Dendritic cell treated with granulocyte-macrophage colony-stimulating factor and Interleukin-4, amounts not matched to agents 40 ng/mL and 50 ng/mL, for 4 days (primary cell): ENCODE data around the gene ZC3H12D.
"Not testable (repeated sequence)": the region's sequence is repeated elsewhere in the genome, so short reads cannot be mapped to it uniquely, and the experiment has no call there.

Source experiments
- H3K27ac Mint-ChIP-seq: one replicate; pipeline ENCODE4 v1.8.0; 2022; ENCODE audit warnings: mild to moderate bottlenecking, mixed read lengths
- H3K27me3 Mint-ChIP-seq: one replicate; pipeline ENCODE4 v1.8.0; 2022; ENCODE audit warnings: mild to moderate bottlenecking, mixed read lengths
- H3K36me3 Mint-ChIP-seq: one replicate; pipeline ENCODE4 v1.8.0; 2022; ENCODE audit warnings: low read depth, mixed read lengths
- H3K4me1 Mint-ChIP-seq: one replicate; pipeline ENCODE4 v1.8.0; 2022; ENCODE audit warnings: low read depth, mixed read lengths
- H3K4me3 Mint-ChIP-seq: one replicate; pipeline ENCODE4 v1.8.0; 2022; ENCODE audit warnings: mild to moderate bottlenecking, moderate library complexity, mixed read lengths
- H3K9me3 Mint-ChIP-seq: one replicate; pipeline ENCODE4 v1.8.0; 2022; ENCODE audit warnings: mixed read lengths
- intact Hi-C: fragments of 100-400 bp; cut with micrococcal nuclease; formaldehyde crosslinking; loops from one replicate; pipeline ENCODE4 v1.15.0; 2022

Gene ZC3H12D

DNA sequence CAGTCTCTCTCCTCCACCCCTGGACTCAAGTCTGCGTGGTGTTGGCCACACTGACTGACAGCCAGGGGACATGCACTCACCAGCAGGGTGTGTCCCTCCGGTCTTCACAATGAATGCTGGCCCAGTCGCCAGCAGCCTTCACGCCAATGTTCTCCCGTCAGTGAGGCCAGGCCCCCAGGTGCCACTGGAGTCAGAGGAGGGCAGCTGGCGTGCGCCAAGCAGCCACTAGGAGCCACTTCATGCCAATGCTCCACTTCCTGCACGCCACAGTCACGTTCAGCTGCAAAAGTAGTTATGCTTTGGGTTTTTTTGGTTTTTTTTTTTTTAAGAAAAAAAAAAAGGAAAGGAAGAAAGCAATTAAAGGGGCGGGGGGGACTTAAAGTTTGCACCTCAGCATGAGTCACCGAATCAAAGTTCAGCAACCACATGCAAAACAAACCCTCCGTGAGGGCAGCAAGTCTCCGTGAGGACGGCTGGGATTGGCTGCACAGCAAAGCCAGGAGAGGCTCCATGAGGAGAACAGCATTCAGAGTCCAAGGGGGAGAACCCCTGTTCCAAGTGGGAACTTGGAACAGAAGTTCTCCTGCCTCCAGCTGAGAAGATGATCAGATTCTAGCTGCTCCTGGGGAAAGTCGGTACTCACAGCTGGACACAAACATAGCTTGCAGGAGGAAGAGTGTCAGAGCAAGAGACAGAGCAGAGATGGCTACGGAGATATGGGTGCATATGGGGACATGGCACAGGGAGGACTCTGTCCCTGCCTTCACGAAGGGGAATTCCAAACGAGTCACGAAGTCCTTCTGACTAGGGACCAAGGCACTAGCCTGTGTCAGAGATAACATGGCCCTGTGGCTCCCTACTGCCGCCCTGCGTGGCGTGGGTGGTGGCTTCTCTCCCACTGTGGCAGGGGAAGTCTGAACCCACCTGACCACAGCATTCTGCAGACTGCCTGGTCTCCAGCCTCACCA, at the start of gene ZC3H12D:
Gene ZC3H12D, minus strand, starts transcription at position 282 of the 968 bp plus-strand sequence. CDS start 10,471 bp downstream, outside the sequence.
- peaks cover 75% of the 10 kb centered on the region for H3K4me1 Mint-ChIP-seq

GRCh38 chr6:149529650-149530049, 44.8 kb upstream of the ZC3H12D start:
- H3K9me3 Mint-ChIP-seq: no peaks in the 10 kb centered on the region
- H3K27me3 Mint-ChIP-seq: no peaks in the 10 kb centered on the region
- H3K4me3 Mint-ChIP-seq: no peak overlapping the region
- H3K36me3 Mint-ChIP-seq: peaks cover 77% of the 10 kb centered on the region
- intact Hi-C loops: no loop called here
- no peaks in the 10 kb centered on the region for H3K4me1 Mint-ChIP-seq
- no peak overlapping the region for H3K27ac Mint-ChIP-seq

More for the DNA sequence above, at the start of gene ZC3H12D:
- Mint-ChIP-seq H3K9me3 (no peaks in the 10 kb centered on the region), H3K27me3 (no peaks in the 10 kb centered on the region), H3K4me3 (peak within 1 kb of the TSS; percentile 76), H3K36me3 (peaks cover 18% of the 10 kb centered on the region), H3K27ac (peak within 1 kb of the TSS; percentile 99)
- intact Hi-C loops: loop anchor here (1.0 to 5.0 kb wide), 2 partner anchors 29 to 33 kb away; no protein-coding TSS in a partner anchor

DNA sequence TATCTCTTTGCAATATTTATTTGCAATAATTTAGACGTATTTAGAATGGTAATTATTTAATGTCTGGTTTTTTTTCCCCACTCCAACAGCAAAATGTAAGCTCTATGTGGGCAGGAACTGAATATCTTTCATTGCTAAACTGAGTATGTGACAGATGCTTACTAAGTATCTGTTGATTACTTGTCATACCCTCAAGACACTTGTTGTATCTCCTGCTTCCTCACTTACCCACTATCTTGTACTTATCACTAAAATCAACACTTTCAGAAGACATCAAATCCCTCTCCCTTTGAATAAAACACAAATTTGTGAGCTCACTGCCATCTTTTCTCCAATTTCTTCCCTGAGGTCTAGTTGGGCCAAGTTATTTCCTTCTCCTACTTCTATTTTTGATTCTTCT, 30.7 kb upstream of the ZC3H12D start:
- H3K4me3 Mint-ChIP-seq: no peak overlapping the region
- peaks cover 45% of the 10 kb centered on the region for H3K36me3 Mint-ChIP-seq
- intact Hi-C loops: loop anchor here (5.0 kb wide), 1 partner anchor 63 kb away; no protein-coding TSS in a partner anchor
- H3K27me3 Mint-ChIP-seq: no peaks in the 10 kb centered on the region
- no peaks in the 10 kb centered on the region for H3K9me3 Mint-ChIP-seq
- peak overlapping the region; percentile 89 for H3K27ac Mint-ChIP-seq
- peaks cover 33% of the 10 kb centered on the region for H3K4me1 Mint-ChIP-seq

DNA sequence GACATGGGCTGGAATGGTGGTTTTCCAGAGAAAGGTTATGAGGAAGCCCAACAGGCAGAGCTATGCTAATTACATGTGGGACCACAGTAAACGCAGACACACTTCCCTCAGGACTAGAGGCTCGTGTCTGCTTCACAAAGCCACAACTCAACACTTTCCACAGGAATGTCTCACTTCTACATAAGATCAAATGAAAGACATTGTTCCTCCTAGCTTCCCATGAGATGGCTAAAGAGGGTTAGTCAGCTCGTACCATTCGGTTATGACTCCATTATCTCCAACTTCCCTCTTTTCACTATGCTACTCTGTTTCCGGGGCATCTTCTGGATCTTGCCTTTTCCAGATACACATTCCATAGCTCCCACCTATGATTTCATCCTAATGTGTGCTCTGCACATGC, 29.1 kb upstream of the ZC3H12D start:
- Mint-ChIP-seq H3K4me3 (peak overlapping the region; percentile 27), H3K36me3 (peaks cover 41% of the 10 kb centered on the region), H3K27me3 (no peaks in the 10 kb centered on the region), H3K4me1 (peaks cover 33% of the 10 kb centered on the region), H3K27ac (peak overlapping the region; percentile 89), H3K9me3 (no peaks in the 10 kb centered on the region)
- intact Hi-C loops: loop anchor here (1.0 kb wide), 1 partner anchor 29 kb away; the partner anchor contains the start of gene ZC3H12D

DNA sequence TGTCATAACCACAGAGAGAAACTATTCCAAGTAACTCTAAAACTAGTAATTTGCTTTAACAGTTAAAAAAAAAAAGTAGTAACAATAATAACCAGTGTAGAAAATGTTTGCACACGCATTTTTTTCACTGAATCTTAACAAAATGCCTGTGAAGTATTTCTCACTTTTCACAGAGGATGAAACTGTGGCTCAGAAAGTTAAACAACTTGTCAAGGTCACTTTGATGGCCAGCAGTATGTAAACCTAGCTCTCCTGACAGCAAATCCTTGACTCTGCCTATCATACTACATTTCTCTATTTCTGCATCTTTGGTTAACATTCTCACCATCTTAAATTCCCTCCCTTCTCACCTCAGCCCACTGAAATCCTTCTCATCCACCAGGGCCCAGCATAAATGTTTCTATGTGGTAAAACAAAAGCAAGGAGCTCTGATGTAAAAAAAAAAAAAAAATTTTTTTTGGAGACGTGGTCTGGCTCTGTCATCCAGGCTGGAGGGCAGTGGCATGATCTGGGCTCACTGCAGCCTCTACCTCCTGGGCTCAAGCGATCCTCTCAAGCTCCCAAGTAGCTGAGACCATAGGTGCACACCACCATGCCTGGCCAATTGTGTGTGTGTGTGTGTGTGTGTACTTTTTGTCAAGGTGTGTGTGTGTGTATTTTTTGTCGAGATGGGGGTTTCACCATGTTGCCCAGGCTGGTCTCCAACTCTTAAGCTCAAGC, 26.1 kb upstream of the ZC3H12D start:
- Mint-ChIP-seq H3K36me3 (peaks cover 49% of the 10 kb centered on the region), H3K9me3 (no peaks in the 10 kb centered on the region), H3K27me3 (no peaks in the 10 kb centered on the region), H3K27ac (peak overlapping the region; percentile 81), H3K4me3 (no peak overlapping the region), H3K4me1 (peaks cover 30% of the 10 kb centered on the region)
- intact Hi-C loops: no loop called here

GRCh38 chr6:149508485-149508884, 23.7 kb upstream of the ZC3H12D start:
- no peaks in the 10 kb centered on the region for H3K9me3 Mint-ChIP-seq
- peaks cover 61% of the 10 kb centered on the region for H3K36me3 Mint-ChIP-seq
- H3K4me3 Mint-ChIP-seq: no peak overlapping the region
- intact Hi-C loops: no loop called here
- peaks cover 21% of the 10 kb centered on the region for H3K4me1 Mint-ChIP-seq
- no peaks in the 10 kb centered on the region for H3K27me3 Mint-ChIP-seq
- H3K27ac Mint-ChIP-seq: no peak overlapping the region

- Mint-ChIP-seq H3K4me1 (peaks cover 24% of the 10 kb centered on the region), H3K4me3 (no peak overlapping the region), H3K36me3 (peaks cover 48% of the 10 kb centered on the region), H3K9me3 (no peaks in the 10 kb centered on the region), H3K27me3 (no peaks in the 10 kb centered on the region), H3K27ac (peak overlapping the region; percentile 17)
- intact Hi-C loops: no loop called here
Observed at GRCh38 chr6:149503872-149504271, 19.1 kb upstream of the ZC3H12D start.

GRCh38 chr6:149503276-149503675, 18.5 kb upstream of the ZC3H12D start:
- Mint-ChIP-seq H3K4me1 (peaks cover 24% of the 10 kb centered on the region), H3K36me3 (peaks cover 48% of the 10 kb centered on the region), H3K27me3 (no peaks in the 10 kb centered on the region), H3K4me3 (no peak overlapping the region), H3K27ac (peak overlapping the region; percentile 46), H3K9me3 (no peaks in the 10 kb centered on the region)
- intact Hi-C loops: no loop called here

DNA sequence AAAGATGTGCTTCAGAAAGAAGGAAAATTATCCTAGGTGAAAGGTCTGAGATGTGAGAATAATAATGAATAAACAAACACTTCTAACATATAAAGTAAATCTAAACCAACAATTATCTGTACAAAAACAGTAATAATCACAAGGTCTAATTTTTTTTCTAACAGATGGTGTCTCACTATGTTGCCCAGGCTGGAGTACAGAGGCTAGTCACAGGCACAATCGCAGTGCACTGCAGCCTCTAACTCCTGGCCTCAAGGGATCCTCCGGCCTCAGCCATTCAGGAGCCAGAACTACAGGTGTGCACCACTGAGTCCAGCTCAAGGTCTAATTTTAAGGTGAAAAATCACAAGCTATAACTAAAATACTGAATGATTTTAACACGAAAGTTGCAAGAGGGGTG, 17.0 kb upstream of the ZC3H12D start:
- no peaks in the 10 kb centered on the region for H3K9me3 Mint-ChIP-seq
- no peaks in the 10 kb centered on the region for H3K27me3 Mint-ChIP-seq
- peaks cover 42% of the 10 kb centered on the region for H3K36me3 Mint-ChIP-seq
- H3K4me1 Mint-ChIP-seq: peaks cover 23% of the 10 kb centered on the region
- peak overlapping the region; percentile 69 for H3K27ac Mint-ChIP-seq
- intact Hi-C loops: no loop called here
- no peak overlapping the region for H3K4me3 Mint-ChIP-seq

DNA sequence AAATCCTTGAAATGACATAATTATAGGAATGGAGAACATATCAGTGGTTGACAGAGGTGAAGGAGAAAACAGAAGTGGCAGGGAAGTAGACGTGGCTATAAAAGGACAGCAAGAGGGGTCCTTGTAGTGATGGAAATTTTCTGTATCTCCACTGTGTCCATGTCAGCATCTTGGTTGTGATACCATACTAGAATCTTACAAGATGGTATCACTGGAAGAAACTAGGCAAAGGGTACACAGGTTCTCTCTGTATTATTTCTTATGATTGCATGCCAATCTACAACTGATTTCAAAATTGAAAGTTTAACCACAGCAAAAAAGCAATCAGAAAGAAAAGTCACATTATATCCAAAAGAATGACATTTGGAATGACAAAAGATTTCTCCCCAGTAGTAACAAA, 16.4 kb upstream of the ZC3H12D start:
- Mint-ChIP-seq H3K4me3 (no peak overlapping the region), H3K27ac (peak overlapping the region; percentile 82), H3K36me3 (peaks cover 36% of the 10 kb centered on the region), H3K27me3 (no peaks in the 10 kb centered on the region), H3K9me3 (no peaks in the 10 kb centered on the region), H3K4me1 (peaks cover 26% of the 10 kb centered on the region)
- intact Hi-C loops: no loop called here

DNA sequence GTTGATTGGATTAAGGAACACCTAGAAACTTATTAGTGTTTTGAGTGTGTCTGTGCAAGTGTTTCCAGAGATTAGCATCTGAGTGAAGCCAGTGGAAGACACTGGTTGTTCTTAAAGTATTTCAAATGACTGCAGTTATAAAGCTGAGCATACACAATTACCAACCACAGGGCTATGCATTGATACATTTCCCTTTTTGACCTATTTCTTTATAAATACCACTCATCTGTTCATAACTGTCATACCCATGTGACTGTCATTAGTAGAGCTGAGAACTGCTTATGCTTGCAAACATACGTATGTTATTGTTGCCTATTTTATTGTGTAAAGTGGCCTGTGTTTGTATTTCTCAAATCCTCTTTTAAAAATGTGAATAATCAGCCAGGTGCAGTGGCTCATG, 15.3 kb upstream of the ZC3H12D start:
- no peak overlapping the region for H3K4me3 Mint-ChIP-seq
- peaks cover 25% of the 10 kb centered on the region for H3K36me3 Mint-ChIP-seq
- peak overlapping the region; percentile 82 for H3K27ac Mint-ChIP-seq
- intact Hi-C loops: no loop called here
- peaks cover 26% of the 10 kb centered on the region for H3K4me1 Mint-ChIP-seq
- H3K27me3 Mint-ChIP-seq: no peaks in the 10 kb centered on the region
- H3K9me3 Mint-ChIP-seq: no peaks in the 10 kb centered on the region

DNA sequence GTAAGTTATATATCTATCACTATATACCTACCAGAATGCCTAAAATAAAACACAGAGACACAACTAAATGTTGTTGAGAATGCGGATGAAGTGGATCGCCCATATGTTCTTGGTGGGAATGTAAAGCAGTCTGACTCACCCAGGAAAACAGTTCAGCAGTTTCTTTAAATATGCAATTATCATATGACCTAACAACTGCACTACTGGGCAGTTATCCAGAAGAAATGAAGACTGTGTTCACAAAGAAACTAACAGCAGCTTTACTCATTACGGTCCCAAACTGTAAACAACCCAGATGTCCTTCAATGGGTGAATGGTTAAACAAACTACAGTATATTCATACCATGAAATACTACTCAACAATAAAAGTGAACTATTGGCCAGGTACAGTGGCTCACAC, 14.3 kb upstream of the ZC3H12D start:
- peaks cover 17% of the 10 kb centered on the region for H3K36me3 Mint-ChIP-seq
- H3K9me3 Mint-ChIP-seq: no peaks in the 10 kb centered on the region
- no peaks in the 10 kb centered on the region for H3K27me3 Mint-ChIP-seq
- no peak overlapping the region for H3K4me3 Mint-ChIP-seq
- intact Hi-C loops: no loop called here
- peak overlapping the region; percentile 43 for H3K27ac Mint-ChIP-seq
- H3K4me1 Mint-ChIP-seq: peaks cover 29% of the 10 kb centered on the region

- H3K9me3 Mint-ChIP-seq: no peaks in the 10 kb centered on the region
- H3K27ac Mint-ChIP-seq: no peak overlapping the region
- peaks cover 34% of the 10 kb centered on the region for H3K4me1 Mint-ChIP-seq
- intact Hi-C loops: no loop called here
- H3K36me3 Mint-ChIP-seq: peaks cover 7% of the 10 kb centered on the region
- H3K4me3 Mint-ChIP-seq: no peak overlapping the region
- H3K27me3 Mint-ChIP-seq: no peaks in the 10 kb centered on the region
Observed at GRCh38 chr6:149497365-149497764, 12.6 kb upstream of the ZC3H12D start.

DNA sequence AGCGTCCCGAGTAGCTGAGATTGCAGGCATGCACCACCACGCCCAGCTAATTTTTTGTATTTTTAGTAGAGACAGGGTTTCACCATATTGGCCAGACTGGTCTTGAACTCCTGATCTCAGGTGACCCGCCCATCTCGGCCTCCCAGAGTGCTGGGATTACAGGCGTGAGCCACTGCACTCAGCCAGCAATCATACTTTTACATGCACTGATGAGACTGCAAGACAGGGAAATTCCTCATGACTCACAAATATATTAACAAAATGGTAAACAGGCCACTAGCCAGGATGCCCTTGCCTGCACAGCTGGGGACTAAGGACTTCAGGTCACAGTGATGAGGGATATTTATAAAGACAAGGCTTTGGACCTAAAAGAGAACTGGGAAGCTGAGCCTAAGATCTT, 11.8 kb upstream of the ZC3H12D start:
- H3K9me3 Mint-ChIP-seq, H3K36me3 Mint-ChIP-seq, H3K27ac Mint-ChIP-seq, H3K27me3 Mint-ChIP-seq, intact Hi-C loops, H3K4me3 Mint-ChIP-seq: not testable (repeated sequence)
- peaks cover 34% of the 10 kb centered on the region for H3K4me1 Mint-ChIP-seq
